ENCODE measurements around the gene SCO2.

- TF ChIP-seq CTCF (IDR thresholded peaks at IDR 0.05) (peak in 1 of 5 experiments; percentile 9), EP300 (IDR thresholded peaks at IDR 0.05; ENCODE audit: low read depth) (no peak)
These were observed 17.1 kb upstream of the SCO2 start for GRCh38 chr22:50542416-50542927.

Measured in transverse colon (tissue), 3 donors.